ENCODE measurements around the gene KCNH2.

The KCNH2 gene

GRCh38 chr7:150997817-150998216 lies 19.7 kb upstream of the KCNH2 start:
- Histone ChIP-seq H3K27ac (ENCODE audit: low read depth, low read length) (no peak overlapping the region), H3K9ac (ENCODE audit: low read length) (no peak overlapping the region), H3K36me3 (ENCODE audit: control insufficient read depth, insufficient read depth, low read length) (no peaks in the 10 kb centered on the region), H3K4me3 (ENCODE audit: low read length) (no peak overlapping the region), H3K4me1 (ENCODE audit: control insufficient read depth, insufficient read depth, low read length) (no peaks in the 10 kb centered on the region), H3K27me3 (ENCODE audit: control insufficient read depth, insufficient read depth, low read length) (no peaks in the 10 kb centered on the region)

GRCh38 chr7:150997075-150997511 lies 19.0 kb upstream of the KCNH2 start:
- Histone ChIP-seq H3K27me3 (ENCODE audit: control insufficient read depth, insufficient read depth, low read length) (no peaks in the 10 kb centered on the region), H3K4me1 (ENCODE audit: control insufficient read depth, insufficient read depth, low read length) (no peaks in the 10 kb centered on the region), H3K9ac (ENCODE audit: low read length) (no peak overlapping the region), H3K27ac (ENCODE audit: low read depth, low read length) (no peak overlapping the region), H3K4me3 (ENCODE audit: low read length) (no peak overlapping the region), H3K36me3 (ENCODE audit: control insufficient read depth, insufficient read depth, low read length) (no peaks in the 10 kb centered on the region)

- H3K4me3 ChIP-seq (ENCODE audit: low read length): no peak overlapping the region
- H3K27me3 ChIP-seq (ENCODE audit: control insufficient read depth, insufficient read depth, low read length): no peaks in the 10 kb centered on the region
- H3K9ac ChIP-seq (ENCODE audit: low read length): no peak overlapping the region
- no peaks in the 10 kb centered on the region for H3K4me1 ChIP-seq (ENCODE audit: control insufficient read depth, insufficient read depth, low read length)
- H3K36me3 ChIP-seq (ENCODE audit: control insufficient read depth, insufficient read depth, low read length): no peaks in the 10 kb centered on the region
- no peak overlapping the region for H3K27ac ChIP-seq (ENCODE audit: low read depth, low read length)
Measured at GRCh38 chr7:150996376-150997074, 18.4 kb upstream of the KCNH2 start.

DNA sequence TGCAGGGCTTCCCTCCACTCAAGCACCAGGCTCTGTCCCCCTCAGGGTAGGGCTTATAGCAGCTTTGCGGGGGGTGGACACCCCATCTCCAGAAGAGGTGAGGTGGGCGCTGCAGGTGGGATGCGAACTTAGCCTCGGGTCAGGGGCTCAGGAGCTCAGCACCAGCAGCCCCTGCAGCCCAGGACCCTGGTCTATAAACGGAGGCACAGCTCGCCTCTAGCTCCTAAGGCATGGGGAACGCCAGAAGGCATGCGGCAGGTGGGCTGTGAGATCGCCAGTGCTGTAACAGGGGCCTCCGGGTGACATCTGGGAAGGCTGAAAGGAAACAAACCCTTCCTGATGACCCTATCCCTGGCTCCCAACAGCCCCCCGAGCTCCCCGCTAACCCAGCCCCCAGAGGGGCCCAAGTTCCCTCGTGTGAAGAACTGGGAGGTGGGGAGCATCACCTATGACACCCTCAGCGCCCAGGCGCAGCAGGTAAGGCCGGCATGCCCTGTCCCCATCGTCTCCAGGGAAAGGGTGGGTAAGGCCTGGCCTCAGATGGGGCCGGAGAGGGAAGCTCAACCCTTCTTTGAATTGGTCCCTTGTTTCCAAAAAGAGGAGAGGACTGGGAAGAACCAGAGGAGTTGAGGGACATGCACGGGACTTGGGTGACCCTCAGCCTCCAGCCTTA lies 16.9 kb upstream of the KCNH2 start:
- H3K4me1 ChIP-seq (ENCODE audit: control insufficient read depth, insufficient read depth, low read length): no peaks in the 10 kb centered on the region
- H3K9ac ChIP-seq (ENCODE audit: low read length): no peak overlapping the region
- no peaks in the 10 kb centered on the region for H3K36me3 ChIP-seq (ENCODE audit: control insufficient read depth, insufficient read depth, low read length)
- H3K27me3 ChIP-seq (ENCODE audit: control insufficient read depth, insufficient read depth, low read length): peaks cover 2% of the 10 kb centered on the region
- H3K4me3 ChIP-seq (ENCODE audit: low read length): peak overlapping the region; percentile 27
- no peak overlapping the region for H3K27ac ChIP-seq (ENCODE audit: low read depth, low read length)

GRCh38 chr7:150994141-150994837 lies 16.2 kb upstream of the KCNH2 start:
- no peaks in the 10 kb centered on the region for H3K4me1 ChIP-seq (ENCODE audit: control insufficient read depth, insufficient read depth, low read length)
- peak overlapping the region; percentile 27 for H3K4me3 ChIP-seq (ENCODE audit: low read length)
- no peaks in the 10 kb centered on the region for H3K36me3 ChIP-seq (ENCODE audit: control insufficient read depth, insufficient read depth, low read length)
- no peak overlapping the region for H3K9ac ChIP-seq (ENCODE audit: low read length)
- H3K27ac ChIP-seq (ENCODE audit: low read depth, low read length): no peak overlapping the region
- H3K27me3 ChIP-seq (ENCODE audit: control insufficient read depth, insufficient read depth, low read length): peaks cover 2% of the 10 kb centered on the region

DNA sequence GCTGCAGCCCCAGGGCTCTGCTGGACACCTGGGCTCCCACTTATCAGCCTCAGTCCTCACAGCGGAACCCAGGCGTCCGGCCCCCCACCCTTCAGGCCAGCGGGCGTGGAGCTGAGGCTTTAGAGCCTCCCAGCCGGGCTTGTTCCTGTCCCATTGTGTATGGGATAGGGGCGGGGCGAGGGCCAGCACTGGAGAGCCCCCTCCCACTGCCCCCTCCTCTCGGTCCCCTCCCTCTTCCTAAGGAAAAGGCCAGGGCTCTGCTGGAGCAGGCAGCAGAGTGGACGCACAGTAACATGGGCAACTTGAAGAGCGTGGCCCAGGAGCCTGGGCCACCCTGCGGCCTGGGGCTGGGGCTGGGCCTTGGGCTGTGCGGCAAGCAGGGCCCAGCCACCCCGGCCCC lies 15.4 kb upstream of the KCNH2 start:
- Histone ChIP-seq H3K36me3 (ENCODE audit: control insufficient read depth, insufficient read depth, low read length) (no peaks in the 10 kb centered on the region), H3K9ac (ENCODE audit: low read length) (no peak overlapping the region), H3K4me1 (ENCODE audit: control insufficient read depth, insufficient read depth, low read length) (peaks cover 3% of the 10 kb centered on the region), H3K27ac (ENCODE audit: low read depth, low read length) (no peak overlapping the region), H3K27me3 (ENCODE audit: control insufficient read depth, insufficient read depth, low read length) (peaks cover 2% of the 10 kb centered on the region), H3K4me3 (ENCODE audit: low read length) (no peak overlapping the region)

DNA sequence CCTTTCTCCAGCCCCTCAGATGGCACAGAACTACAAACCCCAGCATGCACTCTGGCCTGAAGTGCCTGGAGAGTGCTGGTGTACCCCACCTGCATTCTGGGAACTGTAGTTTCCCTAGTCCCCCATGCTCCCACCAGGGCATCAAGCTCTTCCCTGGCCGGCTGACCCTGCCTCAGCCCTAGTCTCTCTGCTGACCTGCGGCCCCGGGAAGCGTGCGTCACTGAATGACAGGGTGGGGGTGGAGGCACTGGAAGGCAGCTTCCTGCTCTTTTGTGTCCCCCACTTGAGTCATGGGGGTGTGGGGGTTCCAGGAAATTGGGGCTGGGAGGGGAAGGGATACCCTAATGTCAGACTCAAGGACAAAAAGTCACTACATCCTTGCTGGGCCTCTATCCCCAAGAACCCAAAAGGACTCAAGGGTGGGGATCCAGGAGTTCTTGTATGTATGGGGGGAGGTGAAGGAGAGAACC lies 14.7 kb upstream of the KCNH2 start:
- no peak overlapping the region for H3K27ac ChIP-seq (ENCODE audit: low read depth, low read length)
- peaks cover 7% of the 10 kb centered on the region for H3K4me1 ChIP-seq (ENCODE audit: control insufficient read depth, insufficient read depth, low read length)
- no peak overlapping the region for H3K4me3 ChIP-seq (ENCODE audit: low read length)

DNA sequence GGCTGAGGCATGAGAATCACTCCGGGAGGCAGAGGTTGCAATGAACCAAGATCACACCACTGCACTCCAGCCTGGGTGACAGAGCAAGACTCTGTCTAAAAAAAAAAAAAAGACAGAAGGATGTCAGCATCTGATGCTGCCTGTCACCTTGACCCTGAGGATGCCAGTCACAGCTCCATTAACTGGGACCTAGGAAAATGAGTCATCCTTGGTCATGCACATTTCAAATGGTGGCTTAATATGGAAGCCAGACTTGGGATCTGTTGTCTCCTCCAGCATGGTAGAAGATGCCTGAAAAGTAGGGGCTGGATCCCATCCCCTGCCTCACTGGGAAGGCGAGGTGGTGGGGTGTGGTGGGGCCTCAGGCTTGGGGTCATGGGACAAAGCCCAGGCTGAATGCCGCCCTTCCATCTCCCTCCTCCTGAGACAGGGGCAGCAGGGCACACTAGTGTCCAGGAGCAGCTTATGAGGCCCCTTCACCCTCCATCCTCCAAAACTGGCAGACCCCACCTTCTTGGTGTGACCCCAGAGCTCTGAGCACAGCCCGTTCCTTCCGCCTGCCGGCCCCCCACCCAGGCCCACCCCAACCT lies 14.0 kb upstream of the KCNH2 start:
- peaks cover 7% of the 10 kb centered on the region for H3K4me1 ChIP-seq (ENCODE audit: control insufficient read depth, insufficient read depth, low read length)
- H3K36me3 ChIP-seq (ENCODE audit: control insufficient read depth, insufficient read depth, low read length): no peaks in the 10 kb centered on the region
- H3K27ac ChIP-seq (ENCODE audit: low read depth, low read length): no peak overlapping the region
- H3K4me3 ChIP-seq (ENCODE audit: low read length): no peak overlapping the region
- peaks cover 2% of the 10 kb centered on the region for H3K27me3 ChIP-seq (ENCODE audit: control insufficient read depth, insufficient read depth, low read length)
- no peak overlapping the region for H3K9ac ChIP-seq (ENCODE audit: low read length)

More for the DNA sequence above, 14.7 kb upstream of the KCNH2 start:
- H3K27me3 ChIP-seq (ENCODE audit: control insufficient read depth, insufficient read depth, low read length): peaks cover 2% of the 10 kb centered on the region
- H3K9ac ChIP-seq (ENCODE audit: low read length): no peak overlapping the region
- no peaks in the 10 kb centered on the region for H3K36me3 ChIP-seq (ENCODE audit: control insufficient read depth, insufficient read depth, low read length)

DNA sequence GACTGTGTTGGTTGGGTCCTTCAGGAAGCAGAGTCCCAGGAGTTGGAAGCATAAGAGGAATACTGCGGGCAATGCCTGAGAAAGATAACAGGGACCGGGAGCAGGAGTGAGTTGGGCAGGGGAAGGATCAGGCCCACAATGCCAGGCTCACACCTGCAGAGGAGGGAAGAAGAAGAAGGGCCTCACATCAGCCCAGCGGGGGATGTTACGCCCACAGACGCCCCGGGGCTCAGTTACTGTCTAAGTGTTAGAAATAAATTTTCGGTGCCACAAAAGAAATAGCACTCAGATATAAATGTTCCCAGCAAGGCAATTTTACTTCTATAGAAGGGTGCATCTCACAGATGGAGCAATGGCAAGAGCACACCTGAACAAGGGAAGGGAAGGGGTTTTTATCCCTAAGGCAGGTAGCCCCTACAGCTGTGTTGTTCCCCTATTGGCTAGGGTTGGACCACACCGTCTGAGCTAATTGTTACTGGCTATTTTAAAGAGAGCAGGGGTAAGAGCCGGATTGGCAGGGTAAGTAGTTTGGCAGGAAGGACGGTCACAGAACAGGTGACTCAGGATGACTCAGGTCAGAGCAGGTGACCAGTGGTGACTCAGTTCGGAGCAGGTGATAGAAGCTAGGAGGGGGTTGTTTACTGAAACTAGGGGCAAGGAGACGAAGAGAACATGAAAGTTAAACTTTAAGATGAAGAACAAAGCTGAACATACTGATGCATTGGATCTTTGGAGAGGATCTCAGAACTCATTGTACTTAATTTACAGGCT lies 12.5 kb upstream of the KCNH2 start, which contains the start of gene NOS3:
TSS of gene NOS3 (plus strand) at position 602 of the 771 bp plus-strand sequence. CDS start 2,787 bp downstream, outside the sequence.
- no peak within 1 kb of the TSS for H3K27ac ChIP-seq (ENCODE audit: low read depth, low read length)
- peaks cover 7% of the 10 kb centered on the region for H3K4me1 ChIP-seq (ENCODE audit: control insufficient read depth, insufficient read depth, low read length)
- no peak within 1 kb of the TSS for H3K9ac ChIP-seq (ENCODE audit: low read length)
- peaks cover 4% of the 10 kb centered on the region for H3K27me3 ChIP-seq (ENCODE audit: control insufficient read depth, insufficient read depth, low read length)
- no peaks in the 10 kb centered on the region for H3K36me3 ChIP-seq (ENCODE audit: control insufficient read depth, insufficient read depth, low read length)
- H3K4me3 ChIP-seq (ENCODE audit: low read length): no peak within 1 kb of the TSS

GRCh38 chr7:150989456-150989855 lies 11.3 kb upstream of the KCNH2 start:
- Histone ChIP-seq H3K27me3 (ENCODE audit: control insufficient read depth, insufficient read depth, low read length) (peaks cover 4% of the 10 kb centered on the region), H3K36me3 (ENCODE audit: control insufficient read depth, insufficient read depth, low read length) (no peaks in the 10 kb centered on the region), H3K9ac (ENCODE audit: low read length) (no peak overlapping the region), H3K4me1 (ENCODE audit: control insufficient read depth, insufficient read depth, low read length) (peaks cover 7% of the 10 kb centered on the region), H3K27ac (ENCODE audit: low read depth, low read length) (peak overlapping the region; percentile 63), H3K4me3 (ENCODE audit: low read length) (no peak overlapping the region)

DNA sequence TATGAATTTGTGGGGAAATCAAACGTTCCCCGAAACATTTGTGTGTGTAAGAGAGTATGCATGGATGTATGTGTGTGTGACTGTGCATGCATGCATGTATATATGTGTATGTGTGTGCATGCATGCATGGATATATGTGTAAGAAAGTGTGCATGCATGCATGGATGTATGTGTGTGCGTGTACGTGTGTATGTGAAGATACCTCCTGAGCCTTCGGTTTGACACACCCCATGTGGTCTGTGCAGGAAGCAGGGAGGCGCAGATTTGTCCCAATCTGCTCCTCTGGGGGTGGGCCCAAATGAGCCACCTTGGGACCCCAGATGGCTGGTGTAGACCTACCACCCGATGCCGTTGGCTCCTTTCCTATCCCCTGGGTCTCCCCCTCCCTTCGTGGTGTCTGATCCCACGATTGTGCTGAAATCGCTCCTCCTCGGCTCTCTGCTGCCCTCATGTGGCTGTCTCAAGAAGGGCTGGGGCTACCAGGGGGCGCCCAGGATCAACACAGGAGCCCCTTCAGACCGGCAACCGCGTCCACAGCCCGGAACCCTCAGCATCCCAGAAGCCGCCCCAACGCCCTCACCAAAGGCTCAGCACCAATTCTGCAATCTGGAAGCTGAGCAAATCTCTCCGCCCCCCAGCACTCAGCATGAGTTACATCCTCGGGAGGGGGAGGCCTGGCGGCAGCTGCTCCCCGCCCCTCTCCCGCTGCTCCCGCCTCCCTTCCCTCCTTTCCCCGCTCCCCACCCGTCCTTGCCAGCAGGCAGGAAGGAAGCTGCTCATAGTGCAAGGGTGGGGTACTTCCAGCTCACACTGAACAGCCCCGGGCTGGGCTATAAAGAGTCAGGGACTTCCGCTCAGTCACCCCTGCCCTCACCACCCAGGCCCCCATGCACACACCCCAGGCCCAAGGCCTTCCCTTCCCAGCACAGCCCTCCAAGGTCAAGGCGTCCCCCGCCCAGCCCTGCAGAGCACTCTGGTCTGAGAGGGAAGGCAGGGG lies 10.4 kb upstream of the KCNH2 start:
- Histone ChIP-seq H3K4me3 (ENCODE audit: low read length) (no peak overlapping the region), H3K4me1 (ENCODE audit: control insufficient read depth, insufficient read depth, low read length) (peaks cover 7% of the 10 kb centered on the region), H3K9ac (ENCODE audit: low read length) (no peak overlapping the region), H3K27ac (ENCODE audit: low read depth, low read length) (peak overlapping the region; percentile 63), H3K36me3 (ENCODE audit: control insufficient read depth, insufficient read depth, low read length) (no peaks in the 10 kb centered on the region), H3K27me3 (ENCODE audit: control insufficient read depth, insufficient read depth, low read length) (peaks cover 4% of the 10 kb centered on the region)
